Measurements from ENCODE around the gene KRTAP10-10.

- TF ChIP-seq CTCF (IDR thresholded peaks at IDR 0.05) (no peak), POLR2A (IDR thresholded peaks at IDR 0.05) (no peak)
These were observed 28.0 kb upstream of the KRTAP10-10 start for GRCh38 chr21:44609193-44609592.

All from body of pancreas (tissue), 4 donors.